ENCODE results near the gene P4HB.

DNA sequence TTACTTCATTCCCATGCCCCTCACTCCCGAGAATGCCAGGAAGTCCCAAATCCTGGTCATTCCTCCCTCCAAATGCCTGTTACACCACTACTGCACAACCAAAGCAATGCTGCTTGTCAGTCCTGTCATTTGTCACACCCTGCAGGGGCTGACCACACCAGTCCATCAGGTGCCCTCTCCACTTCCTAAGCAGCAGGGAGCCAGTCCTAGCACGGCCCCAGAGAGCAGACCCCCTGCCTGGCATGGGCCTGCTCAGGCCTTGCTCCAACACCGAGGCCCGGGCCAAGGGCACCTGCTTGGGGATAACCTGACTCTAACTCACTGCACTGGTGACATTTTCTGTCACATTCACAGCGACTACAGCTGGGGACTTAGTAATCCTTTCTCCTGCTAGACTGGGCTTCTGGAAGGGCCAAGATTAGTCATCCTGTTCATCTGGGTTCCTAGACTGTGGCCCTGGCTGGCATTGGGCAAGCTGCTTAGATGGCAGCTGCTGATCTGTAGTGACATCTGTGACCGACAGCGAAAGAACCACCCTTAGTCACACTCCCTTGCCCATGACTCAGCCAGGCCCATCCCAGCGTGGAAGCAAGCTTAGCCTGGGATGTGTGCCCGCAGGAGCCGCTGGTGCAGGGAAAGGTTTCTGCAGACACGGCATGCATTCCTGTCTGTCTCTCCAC, 25.7 kb upstream of the P4HB start:
- TF ChIP-seq POLR2A (IDR thresholded peaks at IDR 0.05) (peak; percentile 29 to 31), CTCF (IDR thresholded peaks at IDR 0.05 in 4 of 5, conservative IDR thresholded peaks at IDR 0.05 in 1 of 5) (no peak)

Measured in gastrocnemius medialis (tissue), 4 donors.